GM19240 (cell line): ENCODE results near the gene HOATZ.

Experiments used
- DNase-seq: peaks from one replicate; pipeline ENCODE4 v3.0.0; 2011; ENCODE audit warnings: low spot score; ENCODE audit not compliant: insufficient read length

Gene HOATZ

DNA sequence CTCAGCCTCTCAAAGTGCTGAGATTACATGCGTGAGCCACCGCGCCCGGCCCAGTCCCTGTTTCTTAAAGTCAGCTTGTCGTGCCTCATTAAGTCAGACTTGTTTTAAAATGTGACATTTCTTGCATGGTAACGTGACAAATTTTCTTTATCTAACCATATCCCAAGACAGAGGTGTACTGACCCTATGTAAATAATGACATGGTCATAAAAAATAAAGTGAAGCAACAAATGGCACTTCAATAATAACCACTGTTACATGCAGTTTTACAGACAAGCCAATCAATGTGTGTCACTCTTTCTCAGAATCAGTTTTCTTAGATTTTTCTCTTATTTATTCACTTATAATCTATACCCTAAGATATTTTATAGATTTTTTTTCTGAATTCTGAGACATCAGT, 61.2 kb downstream of the HOATZ start:
- DNase-seq: no peak

DNA sequence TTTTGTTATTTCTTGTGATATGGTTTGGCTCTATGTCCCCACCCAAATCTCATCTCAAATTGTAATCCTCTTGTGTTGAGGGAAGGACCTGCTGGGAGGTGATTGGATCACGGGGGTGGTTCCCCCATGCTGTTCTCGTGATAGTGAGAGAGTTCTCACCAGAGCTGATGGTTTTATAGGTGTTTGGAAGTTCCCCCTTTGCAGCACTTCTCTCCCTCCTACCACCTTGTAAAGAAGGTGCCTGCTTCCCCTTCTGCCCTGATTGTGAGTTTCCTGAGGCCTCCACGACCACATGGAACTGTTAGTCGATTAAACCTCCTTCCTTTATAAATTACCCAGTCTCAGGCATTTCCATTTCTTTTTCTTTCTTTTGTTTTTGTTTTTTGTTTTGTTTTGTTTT, 63.2 kb downstream of the HOATZ start:
- no peak for DNase-seq

DNA sequence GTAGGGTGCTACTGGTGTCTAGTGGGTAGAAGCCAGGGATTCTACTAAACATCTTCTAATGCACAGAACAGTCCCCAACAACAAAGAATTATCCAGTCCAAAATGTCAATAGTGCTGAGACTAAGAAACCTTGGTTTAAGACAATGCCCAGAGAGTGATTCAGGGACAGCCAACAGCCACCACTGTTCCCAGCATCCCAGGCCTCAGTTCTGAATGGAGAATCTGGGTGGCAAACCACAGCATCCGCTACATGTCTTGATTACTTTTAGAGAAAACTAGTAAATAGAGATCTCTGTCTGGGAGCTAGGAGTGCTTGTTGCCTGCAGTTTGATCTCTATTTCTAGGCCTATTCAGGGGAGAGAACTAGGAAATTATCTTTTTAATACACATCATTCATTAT, 66.8 kb downstream of the HOATZ start:
- no peak for DNase-seq

DNA sequence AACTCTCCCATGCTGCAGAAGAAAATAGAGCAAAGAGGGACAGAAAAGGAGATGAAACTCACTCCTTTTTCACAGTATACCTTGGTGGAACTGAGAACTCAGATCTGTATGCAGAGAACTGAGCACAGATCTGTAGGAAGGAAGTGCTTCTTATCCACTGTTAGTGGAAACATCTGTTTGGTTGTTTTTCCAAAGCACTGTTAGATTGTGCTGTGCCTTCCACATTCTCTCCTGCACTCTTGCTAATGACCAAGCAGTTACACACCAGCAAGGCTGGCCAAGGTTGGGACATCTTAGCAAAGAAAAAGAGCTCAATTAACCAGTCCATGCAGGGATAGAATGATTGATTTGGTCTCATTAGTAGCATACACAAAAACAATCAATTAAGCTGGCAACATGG, 67.6 kb downstream of the HOATZ start:
- no peak for DNase-seq

DNA sequence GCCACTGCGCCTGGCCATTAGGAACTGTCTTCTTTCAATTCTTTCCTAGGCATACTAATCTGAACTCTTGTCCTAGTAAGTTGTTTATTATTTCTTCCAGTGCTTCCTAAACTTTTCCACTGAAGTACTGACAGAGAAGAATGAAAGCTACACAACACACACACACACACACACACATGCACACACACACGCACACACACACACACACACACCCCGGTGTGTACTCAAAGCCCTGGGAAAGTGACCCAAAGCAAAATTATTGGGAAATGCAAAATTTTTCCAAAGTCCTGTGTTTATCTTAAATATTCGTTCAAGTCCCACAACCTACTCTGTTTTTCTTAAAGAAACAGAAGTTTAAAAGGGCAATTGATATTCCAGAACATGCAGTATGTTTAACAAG, 68.3 kb downstream of the HOATZ start:
- no peak for DNase-seq

DNA sequence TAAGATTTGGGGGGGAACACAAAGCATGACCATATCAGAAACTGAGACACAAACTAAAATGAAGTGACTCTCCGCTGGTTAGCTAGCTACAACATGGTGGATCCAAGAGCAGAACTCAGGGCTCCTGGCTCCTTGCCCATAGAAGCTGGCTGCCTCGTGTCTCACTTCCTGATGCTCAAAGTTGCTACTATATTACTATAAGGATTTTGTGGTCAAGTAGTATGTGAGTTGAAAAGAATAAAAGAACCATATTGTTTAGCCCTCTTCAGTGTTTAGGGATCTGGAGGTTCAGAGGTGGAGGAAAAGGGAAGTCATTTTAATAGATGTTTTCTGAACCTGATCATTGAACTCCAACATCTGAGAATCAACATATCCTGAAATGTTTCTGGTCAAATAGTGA, 70.8 kb downstream of the HOATZ start:
- no peak for DNase-seq

DNA sequence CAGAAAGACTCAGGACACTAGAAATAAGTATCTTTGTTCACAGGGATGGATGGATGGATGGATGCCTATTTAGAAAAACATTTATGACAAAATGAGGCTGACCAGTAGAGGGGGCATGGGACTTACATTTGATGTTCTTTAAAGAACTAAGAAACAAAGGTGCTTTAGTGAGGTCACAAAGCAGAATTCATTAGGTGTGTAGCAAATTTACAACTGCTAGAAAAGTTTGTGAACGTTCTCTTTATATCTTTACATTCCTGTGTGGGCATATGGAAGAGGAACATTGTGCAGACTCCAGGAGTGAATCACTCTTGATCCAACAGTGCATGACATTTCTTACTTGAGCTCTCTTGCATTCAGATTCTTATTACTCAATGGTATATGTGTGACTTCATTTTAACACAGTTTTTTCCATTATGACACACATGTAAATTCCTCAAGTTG, 71.8 kb downstream of the HOATZ start:
- no peak for DNase-seq
